Measurements from ENCODE around the gene MEF2B.

MEF2B gene

GRCh38 chr19:19101540-19101939 is 68.5 kb downstream of the MEF2B start:
- no peak overlapping the region for H3K4me3 ChIP-seq (ENCODE audit: low read depth, low read length)

DNA sequence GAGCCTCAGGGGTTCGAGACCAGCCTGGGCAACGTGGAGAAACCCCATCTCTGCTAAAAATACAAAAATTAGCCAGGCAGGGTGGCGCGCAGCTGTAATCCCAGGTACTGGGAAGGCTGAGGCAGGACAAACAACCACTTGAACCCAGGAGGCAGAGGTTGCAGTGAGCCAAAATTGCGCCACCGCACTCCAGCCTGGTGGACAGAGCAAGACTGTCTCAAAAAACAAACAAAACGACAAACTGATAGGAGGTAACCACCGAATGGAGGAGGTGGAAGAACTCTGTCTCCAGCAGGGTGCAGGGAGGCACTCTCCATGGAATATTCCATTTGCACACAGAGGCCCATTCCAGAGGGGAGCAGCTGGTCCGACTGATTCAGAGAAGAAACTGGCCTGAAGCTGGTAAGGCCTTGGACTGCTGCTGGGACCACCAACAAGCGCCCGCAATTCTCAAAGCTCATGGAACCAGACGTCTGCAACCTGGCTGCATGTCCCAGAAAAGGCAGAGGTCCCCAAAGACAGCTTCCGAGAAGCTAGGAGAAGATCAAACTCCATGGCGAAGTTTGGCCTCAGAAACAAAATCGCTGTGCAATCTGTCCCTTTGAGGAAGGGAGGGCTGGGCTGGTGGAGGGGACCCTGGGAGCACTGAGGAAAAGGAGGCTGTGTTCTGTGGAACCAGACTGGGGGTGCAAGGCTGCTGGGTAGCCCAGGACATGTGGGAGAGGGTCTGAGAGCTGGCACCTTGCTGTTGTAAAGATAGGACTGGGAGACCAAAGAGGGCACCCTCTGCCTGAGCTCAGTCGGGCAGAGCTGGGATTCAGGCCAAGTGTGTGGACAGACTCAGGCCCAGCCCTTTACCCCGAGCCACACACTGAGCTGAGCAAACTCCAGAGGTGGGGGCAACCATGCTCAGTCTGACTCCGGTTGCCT is 71.1 kb downstream of the MEF2B start:
- no peak overlapping the region for H3K4me3 ChIP-seq (ENCODE audit: low read depth, low read length)

GRCh38 chr19:19098084-19098702 is 71.9 kb downstream of the MEF2B start:
- no peak overlapping the region for H3K4me3 ChIP-seq (ENCODE audit: low read depth, low read length)

- no peak overlapping the region for H3K4me3 ChIP-seq (ENCODE audit: low read depth, low read length)
Observed at GRCh38 chr19:19096641-19097627, 73.1 kb downstream of the MEF2B start.

- H3K4me3 ChIP-seq (ENCODE audit: low read depth, low read length): no peak overlapping the region
Observed at GRCh38 chr19:19095691-19096090, 74.4 kb downstream of the MEF2B start.
